ENCODE data around the gene PHLDB2. TPM values are rescaled to one million over a fixed set of nuclear protein-coding genes. Genes with fewer than 3 reads are reported as not detected.

Gene PHLDB2
- total RNA-seq, 1 donor from 2014 or later = 170 TPM

DNA sequence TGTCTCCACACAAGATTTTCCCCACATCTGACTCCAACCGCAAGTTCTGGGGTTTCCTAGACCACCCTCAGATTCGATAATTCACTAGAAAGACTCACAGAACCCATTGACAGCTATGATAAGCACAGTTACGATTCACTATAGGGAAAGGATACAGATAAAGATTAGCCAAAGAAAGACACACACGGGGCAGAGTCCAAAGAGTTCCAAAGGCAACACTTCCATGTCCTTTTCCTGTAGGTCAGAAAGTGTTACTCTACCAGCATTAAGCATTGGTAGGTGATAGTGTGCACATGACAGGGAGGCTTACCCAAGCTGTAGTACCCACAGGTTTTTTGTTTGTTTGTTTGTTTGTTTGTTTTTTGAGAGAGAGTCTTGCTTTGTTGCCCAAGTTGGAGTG, 48.1 kb downstream of the PHLDB2 start:
- H3K27ac Mint-ChIP-seq (ENCODE audit: unreplicated experiment) = peak overlapping the region; percentile 83
- DNase-seq (ENCODE audit: low read depth) = no peak

DNA sequence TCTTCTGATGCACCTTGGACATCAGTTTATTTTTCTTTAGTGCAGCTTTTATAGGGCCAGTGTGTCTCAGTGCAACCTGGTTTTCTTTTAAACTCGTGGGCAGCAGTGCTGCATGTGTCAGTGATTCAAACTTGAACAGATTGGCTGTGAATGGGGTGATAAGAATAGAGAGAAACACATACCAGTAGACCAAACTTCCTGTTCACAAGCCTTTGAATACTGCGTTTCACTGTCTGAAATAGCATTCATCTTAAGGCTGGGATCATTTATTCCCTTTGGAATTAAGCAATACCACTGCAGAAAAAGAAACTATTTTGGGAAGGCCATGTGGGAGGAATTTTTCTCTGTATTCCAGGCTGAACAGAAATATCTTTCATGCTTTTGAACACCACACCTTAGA, 51.7 kb downstream of the PHLDB2 start:
- FAIRE-seq (peak; percentile 63), DNase-seq (ENCODE audit: low read depth) (peak; percentile 97)
- peaks cover 9% of the 10 kb centered on the region for H4K20me1 ChIP-seq (ENCODE audit: insufficient read depth, low read length)
- H3K4me3 ChIP-seq (ENCODE audit: insufficient read depth, low read depth, low read length) = no peak overlapping the region
- H3K9ac ChIP-seq (ENCODE audit: low read length) = peak overlapping the region; percentile 60
- H3K36me3 ChIP-seq (ENCODE audit: insufficient read depth, low read length) = peaks cover 38% of the 10 kb centered on the region
- no peaks in the 10 kb centered on the region for H3K9me3 ChIP-seq (ENCODE audit: insufficient read depth, low read depth, low read length)
- H3K27me3 Mint-ChIP-seq (ENCODE audit: low read depth, unreplicated experiment) = no peaks in the 10 kb centered on the region
- no peaks in the 10 kb centered on the region for H3K27me3 ChIP-seq (ENCODE audit: insufficient read depth, low read length)
- peaks cover 83% of the 10 kb centered on the region for H3K79me2 ChIP-seq (ENCODE audit: insufficient read depth, low read length)
- H3K27ac ChIP-seq (ENCODE audit: low read depth, low read length) = peak overlapping the region; percentile 66
- H3K4me1 ChIP-seq (ENCODE audit: insufficient read depth, low read length) = peaks cover 26% of the 10 kb centered on the region
- H3K9me3 Mint-ChIP-seq (ENCODE audit: unreplicated experiment) = peaks cover 2% of the 10 kb centered on the region
- peak overlapping the region; percentile 58 for H3K4me2 ChIP-seq (ENCODE audit: low read length)
- H3K4me1 Mint-ChIP-seq (ENCODE audit: low read depth, unreplicated experiment) = peaks cover 59% of the 10 kb centered on the region
- H3K27ac Mint-ChIP-seq (ENCODE audit: unreplicated experiment) = no peak overlapping the region
- no peak overlapping the region for H2AFZ ChIP-seq (ENCODE audit: low read depth, low read length)
- TF ChIP-seq, protein P1, sequence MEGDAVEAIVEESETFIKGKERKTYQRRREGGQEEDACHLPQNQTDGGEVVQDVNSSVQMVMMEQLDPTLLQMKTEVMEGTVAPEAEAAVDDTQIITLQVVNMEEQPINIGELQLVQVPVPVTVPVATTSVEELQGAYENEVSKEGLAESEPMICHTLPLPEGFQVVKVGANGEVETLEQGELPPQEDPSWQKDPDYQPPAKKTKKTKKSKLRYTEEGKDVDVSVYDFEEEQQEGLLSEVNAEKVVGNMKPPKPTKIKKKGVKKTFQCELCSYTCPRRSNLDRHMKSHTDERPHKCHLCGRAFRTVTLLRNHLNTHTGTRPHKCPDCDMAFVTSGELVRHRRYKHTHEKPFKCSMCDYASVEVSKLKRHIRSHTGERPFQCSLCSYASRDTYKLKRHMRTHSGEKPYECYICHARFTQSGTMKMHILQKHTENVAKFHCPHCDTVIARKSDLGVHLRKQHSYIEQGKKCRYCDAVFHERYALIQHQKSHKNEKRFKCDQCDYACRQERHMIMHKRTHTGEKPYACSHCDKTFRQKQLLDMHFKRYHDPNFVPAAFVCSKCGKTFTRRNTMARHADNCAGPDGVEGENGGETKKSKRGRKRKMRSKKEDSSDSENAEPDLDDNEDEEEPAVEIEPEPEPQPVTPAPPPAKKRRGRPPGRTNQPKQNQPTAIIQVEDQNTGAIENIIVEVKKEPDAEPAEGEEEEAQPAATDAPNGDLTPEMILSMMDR (IDR thresholded peaks at IDR 0.05; ENCODE audit: insufficient read depth, low read depth, low read length) = no peak
- no peak for TF ChIP-seq EZH2 (IDR thresholded peaks at IDR 0.05; ENCODE audit: insufficient read depth, low read length)
- peaks cover 32% of the 10 kb centered on the region for H3K36me3 Mint-ChIP-seq (ENCODE audit: low read depth, unreplicated experiment)
- H3K4me3 Mint-ChIP-seq (ENCODE audit: unreplicated experiment) = no peak overlapping the region

More for the DNA sequence above, 48.1 kb downstream of the PHLDB2 start:
- H3K27me3 Mint-ChIP-seq (ENCODE audit: low read depth, unreplicated experiment) = no peaks in the 10 kb centered on the region
- Histone ChIP-seq H2AFZ (ENCODE audit: low read depth, low read length) (no peak overlapping the region), H3K4me3 (ENCODE audit: insufficient read depth, low read depth, low read length) (no peak overlapping the region), H3K4me1 (ENCODE audit: insufficient read depth, low read length) (peaks cover 50% of the 10 kb centered on the region), H3K79me2 (ENCODE audit: insufficient read depth, low read length) (peaks cover 83% of the 10 kb centered on the region), H4K20me1 (ENCODE audit: insufficient read depth, low read length) (peaks cover 9% of the 10 kb centered on the region), H3K36me3 (ENCODE audit: insufficient read depth, low read length) (peaks cover 22% of the 10 kb centered on the region), H3K9me3 (ENCODE audit: insufficient read depth, low read depth, low read length) (no peaks in the 10 kb centered on the region), H3K9ac (ENCODE audit: low read length) (no peak overlapping the region), H3K27ac (ENCODE audit: low read depth, low read length) (peak overlapping the region; percentile 22), H3K4me2 (ENCODE audit: low read length) (no peak overlapping the region), H3K27me3 (ENCODE audit: insufficient read depth, low read length) (no peaks in the 10 kb centered on the region)
- H3K9me3 Mint-ChIP-seq (ENCODE audit: unreplicated experiment) = peaks cover 5% of the 10 kb centered on the region
- FAIRE-seq = no peak
- no peak for TF ChIP-seq EZH2 (IDR thresholded peaks at IDR 0.05; ENCODE audit: insufficient read depth, low read length)
- TF ChIP-seq, protein P1 (IDR thresholded peaks at IDR 0.05; ENCODE audit: insufficient read depth, low read depth, low read length) = no peak
- H3K4me1 Mint-ChIP-seq (ENCODE audit: low read depth, unreplicated experiment) = peaks cover 59% of the 10 kb centered on the region
- H3K36me3 Mint-ChIP-seq (ENCODE audit: low read depth, unreplicated experiment) = peaks cover 29% of the 10 kb centered on the region
- H3K4me3 Mint-ChIP-seq (ENCODE audit: unreplicated experiment) = no peak overlapping the region

DNA sequence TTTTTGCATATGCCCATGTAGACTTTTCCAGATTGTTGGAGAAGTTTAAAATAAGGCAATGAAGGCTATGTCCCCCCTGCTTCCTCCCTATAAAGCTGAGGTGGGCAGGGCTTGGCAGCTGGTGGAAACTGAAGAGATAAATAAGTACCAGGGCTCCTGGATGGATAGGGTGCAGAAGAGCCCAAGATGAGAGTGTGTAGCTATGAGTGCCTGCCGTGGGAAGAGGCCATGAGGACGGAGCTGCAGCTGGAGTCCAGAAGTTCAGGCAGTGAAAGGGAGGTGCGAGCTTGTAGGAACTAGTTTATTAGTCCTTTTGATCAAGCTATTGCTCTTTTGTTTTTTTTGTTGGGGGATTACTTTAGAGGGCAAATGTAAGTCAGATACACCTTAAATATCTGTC, 52.4 kb downstream of the PHLDB2 start:
- H3K4me2 ChIP-seq (ENCODE audit: low read length) = peak overlapping the region; percentile 58
- DNase-seq (ENCODE audit: low read depth) (no peak), FAIRE-seq (no peak)
- H3K4me1 ChIP-seq (ENCODE audit: insufficient read depth, low read length) = peaks cover 31% of the 10 kb centered on the region
- H3K4me3 ChIP-seq (ENCODE audit: insufficient read depth, low read depth, low read length) = no peak overlapping the region
- H2AFZ ChIP-seq (ENCODE audit: low read depth, low read length) = no peak overlapping the region
- Mint-ChIP-seq H3K9me3 (ENCODE audit: unreplicated experiment) (peaks cover 2% of the 10 kb centered on the region), H3K36me3 (ENCODE audit: low read depth, unreplicated experiment) (peaks cover 36% of the 10 kb centered on the region), H3K27me3 (ENCODE audit: low read depth, unreplicated experiment) (no peaks in the 10 kb centered on the region), H3K4me1 (ENCODE audit: low read depth, unreplicated experiment) (peaks cover 61% of the 10 kb centered on the region), H3K27ac (ENCODE audit: unreplicated experiment) (peak overlapping the region; percentile 86), H3K4me3 (ENCODE audit: unreplicated experiment) (peak overlapping the region; percentile 47)
- peaks cover 9% of the 10 kb centered on the region for H4K20me1 ChIP-seq (ENCODE audit: insufficient read depth, low read length)
- no peaks in the 10 kb centered on the region for H3K9me3 ChIP-seq (ENCODE audit: insufficient read depth, low read depth, low read length)
- peaks cover 38% of the 10 kb centered on the region for H3K36me3 ChIP-seq (ENCODE audit: insufficient read depth, low read length)
- peak overlapping the region; percentile 66 for H3K27ac ChIP-seq (ENCODE audit: low read depth, low read length)
- no peaks in the 10 kb centered on the region for H3K27me3 ChIP-seq (ENCODE audit: insufficient read depth, low read length)
- peak overlapping the region; percentile 54 for H3K9ac ChIP-seq (ENCODE audit: low read length)
- peaks cover 82% of the 10 kb centered on the region for H3K79me2 ChIP-seq (ENCODE audit: insufficient read depth, low read length)
- TF ChIP-seq EZH2 (IDR thresholded peaks at IDR 0.05; ENCODE audit: insufficient read depth, low read length) = no peak
- TF ChIP-seq, protein P1 (IDR thresholded peaks at IDR 0.05; ENCODE audit: insufficient read depth, low read depth, low read length) = no peak
